ENCODE data around the gene PLSCR2.

DNA sequence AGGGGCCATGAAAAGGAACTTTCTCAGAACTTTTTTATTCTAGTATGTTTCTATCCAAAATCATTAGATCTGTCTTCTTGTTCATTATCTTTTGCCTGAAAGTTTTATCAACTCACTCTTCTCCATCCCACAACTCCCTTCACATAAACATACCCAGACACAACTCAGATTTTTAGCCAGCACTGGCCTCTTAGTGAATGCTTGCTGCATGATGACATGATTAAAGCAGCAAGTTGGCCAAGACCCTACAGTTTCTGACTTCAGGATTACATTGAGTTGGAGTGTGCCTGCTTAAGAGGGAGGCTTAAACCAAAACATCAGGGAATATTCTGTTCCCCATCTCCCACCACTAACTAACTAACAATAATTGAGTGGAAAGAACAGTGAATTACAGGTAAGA, 38.1 kb downstream of the PLSCR2 start:
- TF ChIP-seq, protein P1, sequence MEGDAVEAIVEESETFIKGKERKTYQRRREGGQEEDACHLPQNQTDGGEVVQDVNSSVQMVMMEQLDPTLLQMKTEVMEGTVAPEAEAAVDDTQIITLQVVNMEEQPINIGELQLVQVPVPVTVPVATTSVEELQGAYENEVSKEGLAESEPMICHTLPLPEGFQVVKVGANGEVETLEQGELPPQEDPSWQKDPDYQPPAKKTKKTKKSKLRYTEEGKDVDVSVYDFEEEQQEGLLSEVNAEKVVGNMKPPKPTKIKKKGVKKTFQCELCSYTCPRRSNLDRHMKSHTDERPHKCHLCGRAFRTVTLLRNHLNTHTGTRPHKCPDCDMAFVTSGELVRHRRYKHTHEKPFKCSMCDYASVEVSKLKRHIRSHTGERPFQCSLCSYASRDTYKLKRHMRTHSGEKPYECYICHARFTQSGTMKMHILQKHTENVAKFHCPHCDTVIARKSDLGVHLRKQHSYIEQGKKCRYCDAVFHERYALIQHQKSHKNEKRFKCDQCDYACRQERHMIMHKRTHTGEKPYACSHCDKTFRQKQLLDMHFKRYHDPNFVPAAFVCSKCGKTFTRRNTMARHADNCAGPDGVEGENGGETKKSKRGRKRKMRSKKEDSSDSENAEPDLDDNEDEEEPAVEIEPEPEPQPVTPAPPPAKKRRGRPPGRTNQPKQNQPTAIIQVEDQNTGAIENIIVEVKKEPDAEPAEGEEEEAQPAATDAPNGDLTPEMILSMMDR (optimal IDR thresholded peaks at IDR 0.05 in 1 of 3, IDR thresholded peaks at IDR 0.05 in 1 of 3, conservative IDR thresholded peaks at IDR 0.05 in 1 of 3; ENCODE audit: extremely low read depth in 1 of 3, insufficient read depth in 2 of 3, low read length in 3 of 3): no peak
- no peak for TF ChIP-seq EZH2 (IDR thresholded peaks at IDR 0.05; ENCODE audit: low read length)
